Smooth muscle cell (in vitro differentiated cells): Measurements from ENCODE around the gene WDR89. TPM values are rescaled to one million over a fixed set of nuclear protein-coding genes. Genes with fewer than 3 reads are reported as not detected.

Experiments
- DNase-seq: peaks from one replicate; lab custom pipeline; 2025; ENCODE audit not compliant: unreplicated experiment; lab: John Stamatoyannopoulos, UW
- H2AFZ ChIP-seq: fragments of 200-600 bp; sonication (generic); 2 replicates; pipeline ENCODE4 v1.6.0; 2016; ENCODE audit warnings: antibody characterized with exemption, low read depth, mild to moderate bottlenecking
- H3F3A ChIP-seq: fragments of 200-600 bp; sonication (generic); 2 replicates; pipeline ENCODE4 v1.6.0; 2017; ENCODE audit warnings: antibody characterized with exemption, low read depth
- H3K27ac ChIP-seq: fragments of 200-600 bp; sonication (generic); 2 replicates; pipeline ENCODE4 v1.5.1; 2016; ENCODE audit warnings: low read depth, mild to moderate bottlenecking
- H3K27me3 ChIP-seq: fragments of 200-600 bp; sonication (generic); 2 replicates; pipeline ENCODE4 v1.6.1; 2016; ENCODE audit warnings: low read depth, mild to moderate bottlenecking
- H3K36me3 ChIP-seq: fragments of 200-600 bp; sonication (generic); 2 replicates; pipeline ENCODE4 v1.5.1; 2016; ENCODE audit warnings: low read depth
- H3K4me1 ChIP-seq: fragments of 200-600 bp; sonication (generic); 2 replicates; pipeline ENCODE4 v1.5.1; 2016; ENCODE audit warnings: low read depth
- H3K4me2 ChIP-seq: fragments of 200-600 bp; sonication (generic); 2 replicates; pipeline ENCODE4 v1.6.0; 2016; ENCODE audit warnings: mild to moderate bottlenecking
- H3K4me3 ChIP-seq: fragments of 200-600 bp; sonication (generic); 2 replicates; pipeline ENCODE4 v1.5.1; 2016; ENCODE audit warnings: mild to moderate bottlenecking
- H3K79me2 ChIP-seq: fragments of 200-600 bp; sonication (generic); 2 replicates; pipeline ENCODE4 v1.6.0; 2016; ENCODE audit warnings: low read depth, mild to moderate bottlenecking
- H3K9ac ChIP-seq: fragments of 200-600 bp; sonication (generic); 2 replicates; pipeline ENCODE4 v1.6.0; 2016; ENCODE audit warnings: low read depth
- H3K9me3 ChIP-seq: fragments of 200-600 bp; sonication (generic); replicated peaks from 2 replicates; pipeline ENCODE4 v1.5.1; 2016; ENCODE audit warnings: low read depth
- H4K20me1 ChIP-seq: fragments of 200-600 bp; sonication (generic); 2 replicates; pipeline ENCODE4 v1.6.0; 2016; ENCODE audit warnings: low read depth
- CTCF ChIP-seq: fragments of 200-600 bp; sonication (generic); IDR thresholded peaks from 2 replicates; pipeline ENCODE4 v1.5.1; 2017; ENCODE audit warnings: borderline replicate concordance, mild to moderate bottlenecking, antibody characterized with exemption; ENCODE audit not compliant: insufficient read depth, poor library complexity, severe bottlenecking
- WGBS: methylation state at CpG from one replicate; pipeline ENCODE4 v1.1.7; 2016; ENCODE audit warnings: low lambda C conversion rate; 5-methylcytosine and 5-hydroxymethylcytosine counted together
- polyA plus RNA-seq: library from polyadenylated mRNA; unstranded; fragments of >200 nt; fragmentation: Nextera tagmentation; extraction: Ambion mirVana; gene quantifications from 2 replicates; pipeline ENCODE4 v1.2.1, GENCODE V29; 2016
- small RNA-seq: library from RNA; depleted of rRNA; stranded (forward); fragments of <200 nt; gene quantifications from one replicate; pipeline ENCODE3, GENCODE V24; 2014
- total RNA-seq: library from RNA; depleted of rRNA; stranded (reverse); fragments of >200 nt; gene quantifications from 2 replicates; pipeline ENCODE4 v1.2.3, GENCODE V29; 2014

Gene WDR89
- total and polyA plus RNA-seq, 2 experiments from 2014 or later = 6.4 to 8.9 TPM

GRCh38 chr14:63547798-63548335 is 93.8 kb downstream of the WDR89 start:
- no peak overlapping the region for H3K4me3 ChIP-seq
- peaks cover 5% of the 10 kb centered on the region for H3F3A ChIP-seq
- no peak overlapping the region for H3K27ac ChIP-seq
- H3K9ac ChIP-seq = no peak overlapping the region
- H3K36me3 ChIP-seq = no peaks in the 10 kb centered on the region
- H3K4me1 ChIP-seq = peaks cover 4% of the 10 kb centered on the region
- H2AFZ ChIP-seq = no peak overlapping the region
- H3K27me3 ChIP-seq = no peaks in the 10 kb centered on the region
- H3K9me3 ChIP-seq = no peaks in the 10 kb centered on the region
- no peak for TF ChIP-seq CTCF
- H4K20me1 ChIP-seq = no peaks in the 10 kb centered on the region
- DNase-seq = no peak
- peaks cover under 1% of the 10 kb centered on the region for H3K79me2 ChIP-seq
- H3K4me2 ChIP-seq = no peak overlapping the region
- 91% methylated on average over 8 of the region's 8 CpGs for WGBS

Small RNA genes within 50 kb of the gene (small RNA-seq; reads per million reads assigned to genes)
- gene RF00012 (not detected), gene RF00019 (not detected), gene RNU6-1162P (not detected), gene RNU6-597P (0.08 reads per million)

Other genes with a start within 250 kb of the WDR89 start
- 25.7 and 47.7 TPM in 2 replicates for gene PPP2R5E, start 98.5 kb downstream of the WDR89 start, total RNA-seq
- 30.4 and 31.7 TPM in 2 replicates for gene PPP2R5E, start 98.5 kb downstream of the WDR89 start, polyA plus RNA-seq
- 25.8 and 30.0 TPM in 2 replicates for gene SGPP1, start 86.2 kb upstream of the WDR89 start, total RNA-seq
- gene SGPP1, start 86.2 kb upstream of the WDR89 start, polyA plus RNA-seq = 13.4 and 16.0 TPM in 2 replicates
- gene SYNE2, start 211.1 kb upstream of the WDR89 start, total RNA-seq = 20.9 and 26.6 TPM in 2 replicates
- 4.8 and 7.2 TPM in 2 replicates for gene SYNE2, start 211.1 kb upstream of the WDR89 start, polyA plus RNA-seq